ENCODE data around the gene VAV1. TPM values are rescaled to one million over a fixed set of nuclear protein-coding genes. Genes with fewer than 3 reads are reported as not detected.
A peak's percentile ranks its signal among the peaks of the same experiment; 100 is the strongest.

VAV1 gene
- total and polyA plus RNA-seq, 2 donors from 2014 or later, result 0.90 to 15.5 TPM

DNA sequence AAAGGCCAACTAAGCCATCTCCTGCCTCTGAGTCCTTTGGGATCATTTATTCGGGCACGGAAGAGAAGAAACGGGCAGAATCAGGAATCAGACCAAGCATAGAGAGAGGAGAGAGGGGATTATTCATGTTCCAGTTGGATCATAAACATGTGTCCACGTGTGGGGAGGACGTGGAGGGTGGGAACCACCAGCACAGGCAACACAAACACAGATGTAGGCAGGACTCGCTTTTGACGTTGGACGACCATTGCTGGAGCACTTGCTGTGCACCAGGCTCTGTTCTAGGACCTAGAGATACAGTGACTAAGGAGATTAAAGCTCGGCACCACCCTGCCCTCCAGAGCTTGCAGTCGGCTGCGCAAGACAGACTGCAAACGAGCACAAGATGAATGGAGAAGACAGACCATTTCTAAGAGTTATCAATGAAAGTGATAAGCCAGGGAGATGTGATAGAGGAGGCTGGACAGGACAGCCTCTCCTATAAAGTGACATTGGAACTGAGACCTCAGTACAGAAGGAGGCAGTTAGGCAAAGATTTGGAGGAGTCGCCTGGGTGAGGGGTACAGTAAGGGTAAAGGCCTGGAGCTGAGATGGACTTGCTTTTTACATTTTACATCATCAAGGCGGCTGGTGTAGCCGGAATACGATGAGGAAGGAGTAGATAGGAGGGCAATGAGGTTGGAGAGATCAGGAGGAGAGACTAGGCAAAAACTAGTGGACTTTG lies 6.0 kb upstream of the VAV1 start:
- Histone ChIP-seq H3K4me3 (ENCODE audit: low read length in 3 of 3) (peak overlapping the region; percentile 40 to 88 (median 73)), H3K4me1 (ENCODE audit: control insufficient read depth in 2 of 3, insufficient read depth in 2 of 3, low read depth in 1 of 3, low read length in 3 of 3) (peaks cover 0 to 13% (median 0%) of the 10 kb centered on the region in 3 donors), H3K36me3 (ENCODE audit: control insufficient read depth in 2 of 3, insufficient read depth in 3 of 3, low read length in 3 of 3) (no peaks in the 10 kb centered on the region), H3K27ac (ENCODE audit: low read depth in 2 of 2, low read length in 2 of 2) (peak overlapping the region; percentile 60 to 77), H3K27me3 (ENCODE audit: control insufficient read depth, insufficient read depth, low read length) (no peaks in the 10 kb centered on the region), H3K9me3 (ENCODE audit: control insufficient read depth in 2 of 3, insufficient read depth in 1 of 3, low read length in 3 of 3) (no peaks in the 10 kb centered on the region), H3K9ac (ENCODE audit: low read length in 3 of 3) (peak overlapping the region; percentile 26 to 83 (median 30))
- intact Hi-C loops (cut with DNase I), result no loop called here
- TF ChIP-seq CTCF (IDR thresholded peaks at IDR 0.05; ENCODE audit: borderline replicate concordance, extremely low read depth, insufficient read depth), result no peak
- FAIRE-seq, result no peak
- DNase-seq, result no peak

DNA sequence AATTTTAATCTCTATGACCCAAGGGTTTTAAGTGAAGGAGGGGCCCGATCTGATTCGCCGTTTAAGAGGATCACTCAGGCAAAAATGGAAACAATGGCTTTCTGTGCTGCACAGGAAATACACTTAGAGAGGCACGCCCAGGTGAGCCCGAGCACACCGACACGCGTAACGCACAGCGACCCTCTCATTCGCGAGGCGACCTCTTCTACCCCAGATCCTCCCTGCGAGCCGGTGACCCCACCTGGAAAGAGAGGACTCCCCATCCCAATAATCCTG lies 5.5 kb upstream of the VAV1 start:
- DNase-seq (peak in 1 of 5 donors; percentile 55), FAIRE-seq (no peak)
- H3K36me3 ChIP-seq (ENCODE audit: control insufficient read depth in 2 of 3, insufficient read depth in 3 of 3, low read length in 3 of 3), result no peaks in the 10 kb centered on the region
- no peaks in the 10 kb centered on the region for H3K27me3 ChIP-seq (ENCODE audit: control insufficient read depth, insufficient read depth, low read length)
- no peaks in the 10 kb centered on the region for H3K9me3 ChIP-seq (ENCODE audit: control insufficient read depth in 2 of 3, insufficient read depth in 1 of 3, low read length in 3 of 3)
- H3K27ac ChIP-seq (ENCODE audit: low read depth in 2 of 2, low read length in 2 of 2), result peak overlapping the region; percentile 41 to 60
- H3K4me3 ChIP-seq (ENCODE audit: low read length in 3 of 3), result peak overlapping the region; percentile 40 to 88 (median 73)
- peak overlapping the region; percentile 26 to 83 (median 30) for H3K9ac ChIP-seq (ENCODE audit: low read length in 3 of 3)
- H3K4me1 ChIP-seq (ENCODE audit: control insufficient read depth in 2 of 3, insufficient read depth in 2 of 3, low read depth in 1 of 3, low read length in 3 of 3), result peaks cover 0 to 13% (median 0%) of the 10 kb centered on the region in 3 donors
- intact Hi-C loops (cut with DNase I), result no loop called here
- TF ChIP-seq CTCF (IDR thresholded peaks at IDR 0.05; ENCODE audit: borderline replicate concordance, extremely low read depth, insufficient read depth), result no peak

DNA sequence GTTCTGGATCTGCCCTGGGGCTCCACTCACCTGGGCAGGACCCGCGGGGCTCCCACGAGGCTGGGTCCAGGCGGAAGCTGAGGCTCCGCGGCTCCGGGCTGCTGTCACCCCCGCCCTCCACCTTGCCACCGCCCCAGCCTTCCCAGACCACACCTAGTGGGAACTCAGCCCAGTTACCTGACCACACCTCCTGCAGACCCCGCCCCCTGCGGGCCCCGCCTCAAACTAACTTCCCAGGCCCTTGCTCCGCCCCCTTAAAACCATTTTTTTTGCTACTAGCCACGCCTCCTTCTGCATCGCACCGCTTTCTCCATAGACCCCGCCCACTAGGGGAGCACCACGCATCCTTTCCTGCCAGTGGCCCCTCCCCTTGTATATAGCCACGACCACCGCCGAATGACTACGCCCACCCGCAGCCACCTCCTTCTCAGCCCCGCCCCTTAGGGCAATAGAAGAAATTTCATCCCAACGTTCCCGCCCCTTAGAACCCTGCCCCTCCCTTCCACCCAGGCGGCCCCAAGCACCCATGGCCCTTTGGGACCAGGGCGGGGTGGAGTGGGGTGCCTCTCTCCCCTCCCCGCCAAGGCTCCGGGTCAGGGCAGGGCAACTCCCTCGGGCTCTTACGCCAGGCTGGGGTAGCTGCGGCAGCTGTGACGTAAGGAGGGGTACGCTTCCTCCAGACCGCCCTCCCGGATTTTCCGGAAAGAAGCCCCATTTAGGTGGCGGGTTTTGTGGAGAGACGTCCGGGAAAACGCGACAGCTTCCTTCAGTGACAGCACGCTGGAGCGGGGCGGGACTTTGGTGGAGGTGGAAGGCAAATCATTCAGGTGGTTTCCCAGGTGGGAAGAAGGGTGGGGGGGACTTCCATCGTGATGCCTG lies 4.9 kb upstream of the VAV1 start, which contains the start of gene SH2D3A:
TSS of gene SH2D3A (minus strand) at position 79 of the 879 bp plus-strand sequence. CDS start 3,687 bp downstream, outside the sequence.
- Histone ChIP-seq H3K9ac (ENCODE audit: low read length in 3 of 3) (peak within 1 kb of the TSS; percentile 26 to 83 (median 30)), H3K4me1 (ENCODE audit: control insufficient read depth in 2 of 3, insufficient read depth in 2 of 3, low read depth in 1 of 3, low read length in 3 of 3) (peaks cover 0 to 13% (median 0%) of the 10 kb centered on the region in 3 donors), H3K27me3 (ENCODE audit: control insufficient read depth, insufficient read depth, low read length) (no peaks in the 10 kb centered on the region), H3K36me3 (ENCODE audit: control insufficient read depth in 2 of 3, insufficient read depth in 3 of 3, low read length in 3 of 3) (no peaks in the 10 kb centered on the region), H3K9me3 (ENCODE audit: control insufficient read depth in 2 of 3, insufficient read depth in 1 of 3, low read length in 3 of 3) (no peaks in the 10 kb centered on the region), H3K4me3 (ENCODE audit: low read length in 3 of 3) (peak within 1 kb of the TSS; percentile 40 to 88 (median 73)), H3K27ac (ENCODE audit: low read depth in 2 of 2, low read length in 2 of 2) (peak within 1 kb of the TSS; percentile 60 to 77)
- intact Hi-C loops (cut with DNase I), result no loop called here
- DNase-seq, result peak; percentile 85 to 96 (median 88)
- TF ChIP-seq CTCF (IDR thresholded peaks at IDR 0.05; ENCODE audit: borderline replicate concordance, extremely low read depth, insufficient read depth), result peak; percentile 0
- no peak for FAIRE-seq
